ENCODE data around the gene GAL3ST1. TPM values are rescaled to one million over a fixed set of nuclear protein-coding genes. Genes with fewer than 3 reads are reported as not detected.

Gene GAL3ST1
- total RNA-seq, 3 donors from 2014 or later (not counting 1 experiment from before 2014, with no cell fraction given), result not detected

DNA sequence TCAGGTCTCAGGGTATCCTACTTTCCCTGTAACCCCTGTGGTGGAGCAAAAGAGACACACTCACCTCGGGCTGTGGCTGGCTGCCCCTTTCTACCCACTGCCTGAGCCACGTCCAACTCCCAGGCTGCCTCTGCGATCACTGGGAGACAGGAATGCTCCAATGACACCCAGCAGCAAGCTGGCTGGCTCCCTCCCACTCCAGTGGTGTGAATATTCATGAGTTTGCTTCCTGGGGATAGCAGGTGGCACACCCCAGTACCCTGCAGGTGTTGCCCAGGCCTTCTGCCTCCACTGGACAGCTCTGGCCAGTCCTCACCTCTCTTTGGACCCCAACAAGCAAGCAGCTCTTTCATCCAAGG, 9.7 kb downstream of the GAL3ST1 start:
- H3K27ac ChIP-seq (ENCODE audit: low read length), result no peak overlapping the region
- no peak overlapping the region for H3K27ac Mint-ChIP-seq
- ATAC-seq (no peak), DNase-seq (no peak)
- no peaks in the 10 kb centered on the region for H3K4me1 Mint-ChIP-seq
- H3K9me3 ChIP-seq (ENCODE audit: control insufficient read depth, insufficient read depth, low read length), result no peaks in the 10 kb centered on the region
- H3K9me3 Mint-ChIP-seq, result no peaks in the 10 kb centered on the region
- TF ChIP-seq CTCF (IDR thresholded peaks at IDR 0.05), result no peak
- H3K4me1 ChIP-seq (ENCODE audit: control insufficient read depth, insufficient read depth, low read length), result no peaks in the 10 kb centered on the region
- H3K36me3 Mint-ChIP-seq, result no peaks in the 10 kb centered on the region
- WGBS (ENCODE audit: insufficient coverage), result 70% methylated on average over 3 of the region's 3 CpGs
- H3K27me3 ChIP-seq (ENCODE audit: control insufficient read depth, insufficient read depth, low read length), result no peaks in the 10 kb centered on the region
- H3K4me3 Mint-ChIP-seq, result no peak overlapping the region
- no peaks in the 10 kb centered on the region for H3K36me3 ChIP-seq (ENCODE audit: control insufficient read depth, insufficient read depth, low read length)
- H3K4me3 ChIP-seq (ENCODE audit: low read length), result no peak overlapping the region
- H3K27me3 Mint-ChIP-seq (ENCODE audit: low read depth in 2 of 2), result peaks cover 0 to 7% of the 10 kb centered on the region in 2 donors
- intact Hi-C loops (cut with micrococcal nuclease), result no loop called here

- Histone ChIP-seq H3K27ac (ENCODE audit: low read length) (no peak overlapping the region), H3K27me3 (ENCODE audit: control insufficient read depth, insufficient read depth, low read length) (no peaks in the 10 kb centered on the region), H3K36me3 (ENCODE audit: control insufficient read depth, insufficient read depth, low read length) (no peaks in the 10 kb centered on the region), H3K4me1 (ENCODE audit: control insufficient read depth, insufficient read depth, low read length) (no peaks in the 10 kb centered on the region), H3K9me3 (ENCODE audit: control insufficient read depth, insufficient read depth, low read length) (no peaks in the 10 kb centered on the region), H3K4me3 (ENCODE audit: low read length) (no peak overlapping the region)
- no peak for TF ChIP-seq CTCF (IDR thresholded peaks at IDR 0.05)
- ATAC-seq, result no peak
- Mint-ChIP-seq H3K27me3 (ENCODE audit: low read depth in 2 of 2) (peaks cover 0 to 3% of the 10 kb centered on the region in 2 donors), H3K4me1 (no peaks in the 10 kb centered on the region), H3K4me3 (no peak overlapping the region), H3K36me3 (no peaks in the 10 kb centered on the region), H3K9me3 (no peaks in the 10 kb centered on the region), H3K27ac (no peak overlapping the region)
- intact Hi-C loops (cut with micrococcal nuclease), result no loop called here
- WGBS (ENCODE audit: insufficient coverage), result 85% methylated on average over 8 of the region's 8 CpGs
- no peak for DNase-seq
These were observed 10.3 kb downstream of the GAL3ST1 start for GRCh38 chr22:30564045-30564760.

GRCh38 chr22:30562366-30562765, 12.1 kb downstream of the GAL3ST1 start:
- H3K27ac Mint-ChIP-seq, result no peak overlapping the region
- no peak for DNase-seq
- no peaks in the 10 kb centered on the region for H3K4me1 ChIP-seq (ENCODE audit: control insufficient read depth, insufficient read depth, low read length)
- no peaks in the 10 kb centered on the region for H3K9me3 ChIP-seq (ENCODE audit: control insufficient read depth, insufficient read depth, low read length)
- H3K27me3 ChIP-seq (ENCODE audit: control insufficient read depth, insufficient read depth, low read length), result no peaks in the 10 kb centered on the region
- 87% methylated on average over 6 of the region's 6 CpGs for WGBS (ENCODE audit: insufficient coverage)
- H3K4me3 Mint-ChIP-seq, result no peak overlapping the region
- no peak overlapping the region for H3K4me3 ChIP-seq (ENCODE audit: low read length)
- TF ChIP-seq CTCF (IDR thresholded peaks at IDR 0.05), result no peak
- ATAC-seq, result no peak
- H3K4me1 Mint-ChIP-seq, result no peaks in the 10 kb centered on the region
- no peaks in the 10 kb centered on the region for H3K36me3 ChIP-seq (ENCODE audit: control insufficient read depth, insufficient read depth, low read length)
- no peak overlapping the region for H3K27ac ChIP-seq (ENCODE audit: low read length)
- H3K27me3 Mint-ChIP-seq (ENCODE audit: low read depth in 2 of 2), result no peaks in the 10 kb centered on the region
- intact Hi-C loops (cut with micrococcal nuclease), result no loop called here
- no peaks in the 10 kb centered on the region for H3K9me3 Mint-ChIP-seq
- H3K36me3 Mint-ChIP-seq, result no peaks in the 10 kb centered on the region

Data from natural killer cell (primary cell).